GM21526 (cell line): Measurements from ENCODE around the gene SLC7A6OS.
A peak's percentile ranks its signal among the peaks of the same experiment; 100 is the strongest.

Experiments
- ATAC-seq: cut with Tn5 transposase; IDR thresholded peaks from one replicate; pipeline ENCODE4 v1.9.1; 2021; ENCODE audit warnings: moderate library complexity; ENCODE audit not compliant: unreplicated experiment, low FRiP score

Gene SLC7A6OS

GRCh38 chr16:68257906-68258800 is 52.6 kb downstream of the SLC7A6OS start:
- no peak for ATAC-seq

- ATAC-seq = peak; percentile 48
These were observed 53.4 kb downstream of the SLC7A6OS start for GRCh38 chr16:68257251-68257905.

GRCh38 chr16:68255712-68256111 is 55.0 kb downstream of the SLC7A6OS start:
- ATAC-seq = no peak

GRCh38 chr16:68253721-68254120 is 57.0 kb downstream of the SLC7A6OS start:
- ATAC-seq = no peak

GRCh38 chr16:68252383-68252782 is 58.4 kb downstream of the SLC7A6OS start:
- no peak for ATAC-seq

GRCh38 chr16:68251832-68252231 is 58.9 kb downstream of the SLC7A6OS start:
- no peak for ATAC-seq

- ATAC-seq = no peak
These were observed 59.8 kb downstream of the SLC7A6OS start for GRCh38 chr16:68250951-68251350.

- no peak for ATAC-seq
These were observed 61.4 kb downstream of the SLC7A6OS start for GRCh38 chr16:68249371-68249770.
